ENCODE data around the gene DROSHA. TPM values are rescaled to one million over a fixed set of nuclear protein-coding genes. Genes with fewer than 3 reads are reported as not detected.

Gene DROSHA
- total RNA-seq, 6 experiments from 2014 or later, result 13.0 to 21.0 (median 18.5) TPM

GRCh38 chr5:31534527-31535046 is 2.7 kb upstream of the DROSHA start:
- WGBS (ENCODE audit: insufficient coverage, low coverage, low lambda C conversion rate, missing lambda C conversion rate), result 88% methylated on average over 1 of the region's 1 CpG
- Histone ChIP-seq H3K27me3 (no peaks in the 10 kb centered on the region), H3K4me3 (no peak overlapping the region), H3K4me1 (peaks cover 0 to 20% (median 8%) of the 10 kb centered on the region in 4 donors), H3K27ac (no peak overlapping the region), H3K36me3 (peaks cover 0 to 51% (median 7%) of the 10 kb centered on the region in 4 donors), H3K9me3 (no peaks in the 10 kb centered on the region)
- TF ChIP-seq POLR2A (IDR thresholded peaks at IDR 0.05), result no peak
- intact Hi-C loops (cut with DNase I), result no loop called here
- ATAC-seq (no peak), DNase-seq (no peak)

- WGBS (ENCODE audit: insufficient coverage, low coverage, low lambda C conversion rate, missing lambda C conversion rate), result 0% methylated on average over 13 of the region's 13 CpGs
- ATAC-seq, result peak; percentile 33 to 47 (median 42)
- Histone ChIP-seq H3K27me3 (no peaks in the 10 kb centered on the region), H3K4me3 (peak overlapping the region; percentile 70 to 81 (median 75)), H3K36me3 (peaks cover 0 to 48% (median 15%) of the 10 kb centered on the region in 4 donors), H3K27ac (peak overlapping the region in 2 of 3 donors; percentile 35 to 44), H3K9me3 (no peaks in the 10 kb centered on the region), H3K4me1 (peaks cover 0 to 20% (median 8%) of the 10 kb centered on the region in 4 donors)
- no peak for TF ChIP-seq POLR2A (IDR thresholded peaks at IDR 0.05)
- no peak for TF ChIP-seq CTCF (IDR thresholded peaks at IDR 0.05)
- intact Hi-C loops (cut with DNase I), result no loop called here
- DNase-seq, result peak; percentile 39 to 60 (median 47)
Measured at GRCh38 chr5:31531543-31531887, 378 bp downstream of the DROSHA start.

- Histone ChIP-seq H3K36me3 (peaks cover 0 to 46% (median 12%) of the 10 kb centered on the region in 4 donors), H3K9me3 (no peaks in the 10 kb centered on the region), H3K4me1 (peaks cover 0 to 20% (median 8%) of the 10 kb centered on the region in 4 donors), H3K27me3 (no peaks in the 10 kb centered on the region), H3K4me3 (peak overlapping the region; percentile 70 to 81 (median 75)), H3K27ac (no peak overlapping the region)
- intact Hi-C loops (cut with DNase I), result no loop called here
- WGBS (ENCODE audit: insufficient coverage, low coverage, low lambda C conversion rate, missing lambda C conversion rate), result 63% methylated on average over 9 of the region's 9 CpGs
- DNase-seq, result no peak
- TF ChIP-seq POLR2A (IDR thresholded peaks at IDR 0.05) (no peak), CTCF (IDR thresholded peaks at IDR 0.05) (no peak)
- ATAC-seq, result no peak
Measured at GRCh38 chr5:31530541-31531265, 1.2 kb downstream of the DROSHA start.

GRCh38 chr5:31523041-31523440 is 8.9 kb downstream of the DROSHA start:
- no peak for TF ChIP-seq POLR2A (IDR thresholded peaks at IDR 0.05)
- 97% methylated on average over 4 of the region's 4 CpGs for WGBS (ENCODE audit: insufficient coverage, low coverage, low lambda C conversion rate, missing lambda C conversion rate)
- Histone ChIP-seq H3K4me1 (no peaks in the 10 kb centered on the region), H3K36me3 (peaks cover 0 to 48% (median 11%) of the 10 kb centered on the region in 4 donors), H3K4me3 (no peak overlapping the region), H3K27ac (no peak overlapping the region), H3K27me3 (no peaks in the 10 kb centered on the region), H3K9me3 (no peaks in the 10 kb centered on the region)
- DNase-seq (no peak), ATAC-seq (no peak)
- intact Hi-C loops (cut with DNase I), result no loop called here

- intact Hi-C loops (cut with DNase I), result no loop called here
- H3K27ac ChIP-seq, result no peak overlapping the region
- no peak for ATAC-seq
- H3K4me1 ChIP-seq, result no peaks in the 10 kb centered on the region
- WGBS (ENCODE audit: insufficient coverage, low coverage, low lambda C conversion rate, missing lambda C conversion rate), result 50% methylated on average over 1 of the region's 1 CpG
- TF ChIP-seq CTCF (IDR thresholded peaks at IDR 0.05), result no peak
- no peak for TF ChIP-seq POLR2A (IDR thresholded peaks at IDR 0.05)
- H3K27me3 ChIP-seq, result no peaks in the 10 kb centered on the region
- H3K4me3 ChIP-seq, result no peak overlapping the region
- peaks cover 0 to 38% (median 9%) of the 10 kb centered on the region in 4 donors for H3K36me3 ChIP-seq
- no peaks in the 10 kb centered on the region for H3K9me3 ChIP-seq
- no peak for DNase-seq
Measured at GRCh38 chr5:31516802-31517201, 15.1 kb downstream of the DROSHA start.
